Right cardiac atrium (tissue), 5 donors: ENCODE results near the gene CSHL1. TPM values are rescaled to one million over a fixed set of nuclear protein-coding genes. Genes with fewer than 3 reads are reported as not detected.
"Not testable (repeated sequence)": the region's sequence is repeated elsewhere in the genome, so short reads cannot be mapped to it uniquely, and the experiment has no call there.

Experiments used
- ATAC-seq, 2 donors: fragments of 200-7000 bp; cut with Tn5 transposase; one replicate each; pipeline versions ENCODE4 v1.8.0 to v1.9.1; 2020; ENCODE audit warnings: moderate library complexity in 2 of 2, mild to moderate bottlenecking in 1 of 2
- DNase-seq, 3 donors: peaks; one replicate each; pipeline ENCODE4 v3.0.0-alpha.2; 2020
- H3K27ac ChIP-seq: one replicate; pipeline ENCODE4 v1.5.1; 2013; ENCODE audit warnings: mild to moderate bottlenecking, low read length, control low read depth, moderate library complexity
- H3K27me3 ChIP-seq: one replicate; pipeline ENCODE4 v1.6.1; 2013; ENCODE audit not compliant: control insufficient read depth, insufficient read depth
- H3K4me1 ChIP-seq: one replicate; pipeline ENCODE4 v1.6.1; 2013; ENCODE audit warnings: low read length; ENCODE audit not compliant: control insufficient read depth, insufficient read depth
- H3K4me3 ChIP-seq: one replicate; pipeline ENCODE4 v1.5.1; 2013; ENCODE audit warnings: low read length, control low read depth
- H3K9me3 ChIP-seq: one replicate; pipeline ENCODE4 v1.6.1; 2013; ENCODE audit warnings: low read length; ENCODE audit not compliant: control insufficient read depth
- WGBS: extraction: QIAGEN DNeasy Blood & Tissue Kit; methylation state at CpG from one replicate; pipeline ENCODE4 v1.1.7; 2013; 5-methylcytosine and 5-hydroxymethylcytosine counted together
- intact Hi-C, 4 donors: fragments of 100-400 bp; cut with DNase I; formaldehyde crosslinking; loops; one replicate each; pipeline versions ENCODE4 v1.11.0 to v1.14.0; 2022 to 2023
- polyA plus RNA-seq: library from polyadenylated mRNA; stranded (reverse); fragments of 200-250 nt; gene quantifications from one replicate; pipeline ENCODE4 v1.2.3, GENCODE V29; 2013
- total RNA-seq, 4 donors: library from RNA; stranded (reverse); fragmentation: NEBNext Ultra II Directional; extraction: Animal tissue kit (Norgen Biotek cat#: 25700); gene quantifications; one replicate each; pipeline ENCODE4 v1.2.1, GENCODE V29; 2021
- donor health status: healthy with polysubstance abuse.
- donor health status: DM: no; HTN: yes; CAD: no.
- donor health status: DM: no; HTN: no; CAD: no.
- donor health status: DM: no; HTN: yes; CAD: no; lungs with severe emphysema.
- donor health status: DM: yes; HTN: yes; CAD: no.

CSHL1 gene
- total and polyA plus RNA-seq, 5 donors: not detected

GRCh38 chr17:63866625-63867024 is 44.4 kb downstream of the CSHL1 start:
- 81% methylated on average over 7 of the region's 7 CpGs for WGBS
- H3K27ac ChIP-seq, H3K4me3 ChIP-seq, intact Hi-C loops, DNase-seq, H3K9me3 ChIP-seq, H3K4me1 ChIP-seq, H3K27me3 ChIP-seq: not testable (repeated sequence)
- peak; percentile 33 to 54 for ATAC-seq

Other genes with a start within 250 kb of the CSHL1 start
- 10 to 100 TPM in 1 of 4 donors, 1 to 10 TPM in 3; 7.9 to 13.8 (median 8.2) TPM for gene LIMD2, start 211.1 kb downstream of the CSHL1 start, total RNA-seq
- 8.7 TPM for gene LIMD2, start 211.1 kb downstream of the CSHL1 start, polyA plus RNA-seq
- gene STRADA, start 169.5 kb downstream of the CSHL1 start, total RNA-seq: 10 to 100 TPM; 24.2 to 26.8 (median 25.3) TPM
- gene STRADA, start 169.5 kb downstream of the CSHL1 start, polyA plus RNA-seq: 22.0 TPM
- 100 to 1,000 TPM in 2 of 4 donors, 10 to 100 TPM in 2; 90.0 to 122 (median 99.9) TPM for gene CCDC47, start 137.7 kb downstream of the CSHL1 start, total RNA-seq
- 65.9 TPM for gene CCDC47, start 137.7 kb downstream of the CSHL1 start, polyA plus RNA-seq
- gene DDX42, start 137.1 kb downstream of the CSHL1 start, total RNA-seq: 10 to 100 TPM; 57.0 to 82.4 (median 69.6) TPM
- 46.9 TPM for gene DDX42, start 137.1 kb downstream of the CSHL1 start, polyA plus RNA-seq
- 100 to 1,000 TPM; 141 to 159 (median 147) TPM for gene PSMC5, start 83.8 kb downstream of the CSHL1 start, total RNA-seq
- 175 TPM for gene PSMC5, start 83.8 kb downstream of the CSHL1 start, polyA plus RNA-seq
- 10 to 100 TPM; 34.2 to 52.3 (median 38.2) TPM for gene FTSJ3, start 83.6 kb downstream of the CSHL1 start, total RNA-seq
- 17.2 TPM for gene FTSJ3, start 83.6 kb downstream of the CSHL1 start, polyA plus RNA-seq
- gene SMARCD2, start 68.6 kb downstream of the CSHL1 start, total RNA-seq: 10 to 100 TPM; 35.7 to 46.4 (median 37.4) TPM
- 27.9 TPM for gene SMARCD2, start 68.6 kb downstream of the CSHL1 start, polyA plus RNA-seq
- gene CSH2, start 37.6 kb downstream of the CSHL1 start, total RNA-seq: not detected
- not detected for gene CSH2, start 37.6 kb downstream of the CSHL1 start, polyA plus RNA-seq
- gene GH2, start 29.3 kb downstream of the CSHL1 start, total RNA-seq: not detected
- not detected for gene GH2, start 29.3 kb downstream of the CSHL1 start, polyA plus RNA-seq
- not detected for gene CSH1, start 14.7 kb downstream of the CSHL1 start, total RNA-seq
- gene CSH1, start 14.7 kb downstream of the CSHL1 start, polyA plus RNA-seq: not detected
- gene GH1, start 7.6 kb upstream of the CSHL1 start, total RNA-seq: not detected
- not detected for gene GH1, start 7.6 kb upstream of the CSHL1 start, polyA plus RNA-seq
- 1 to 10 TPM; 1.1 to 2.5 (median 2.1) TPM for gene CD79B, start 21.1 kb upstream of the CSHL1 start, total RNA-seq
- gene CD79B, start 21.1 kb upstream of the CSHL1 start, polyA plus RNA-seq: 2.7 TPM
- gene SCN4A, start 61.7 kb upstream of the CSHL1 start, total RNA-seq: 1 to 10 TPM; 1.7 to 5.8 (median 3.0) TPM
- gene SCN4A, start 61.7 kb upstream of the CSHL1 start, polyA plus RNA-seq: 1.6 TPM
- gene PRR29, start 87.1 kb upstream of the CSHL1 start, total RNA-seq: under 1 TPM in 3 of 4 donors, not detected in 1; 0.11 to 0.25 (median 0.15) TPM
- 0.45 TPM for gene PRR29, start 87.1 kb upstream of the CSHL1 start, polyA plus RNA-seq
- gene ICAM2, start 109.4 kb upstream of the CSHL1 start, total RNA-seq: 10 to 100 TPM; 17.6 to 31.7 (median 26.3) TPM
- gene ICAM2, start 109.4 kb upstream of the CSHL1 start, polyA plus RNA-seq: 50.3 TPM
- gene ERN1, start 218.9 kb upstream of the CSHL1 start, total RNA-seq: 10 to 100 TPM in 2 of 4 donors, 1 to 10 TPM in 2; 8.9 to 11.4 (median 10.0) TPM
- gene ERN1, start 218.9 kb upstream of the CSHL1 start, polyA plus RNA-seq: 3.3 TPM